Panc1 (cell line): ENCODE measurements around the gene FAT1. TPM values are rescaled to one million over a fixed set of nuclear protein-coding genes. Genes with fewer than 3 reads are reported as not detected.

Source experiments
- ATAC-seq: fragments of 200-7000 bp; cut with Tn5 transposase; 2 replicates; pipeline ENCODE4 v1.9.1; 2020; ENCODE audit warnings: mild to moderate bottlenecking, moderate library complexity
- BruUV-seq: library from RNA; stranded (reverse); fragments of 400-500 nt; replicated peaks from 2 replicates; lab custom pipeline; 2021; lab: Mats Ljungman, UMichigan
- CTCF ChIA-PET: fragments of 300-600 bp; sonication (Branson Sonifier 250); formaldehyde crosslinking; loops from one replicate; lab custom pipeline; 2022; ENCODE audit warnings: antibody characterized with exemption; lab: Charles Lee
- POLR2A ChIA-PET: fragments of 300-600 bp; sonication (Branson Sonifier 250); formaldehyde crosslinking; loops from one replicate; lab custom pipeline; 2022; ENCODE audit warnings: antibody characterized with exemption; lab: Charles Lee
- DNase-seq: peaks from one replicate; pipeline ENCODE4 v3.0.0-alpha.2; 2010; ENCODE audit warnings: low read depth, low spot score
- H3K27ac ChIP-seq: 2 replicates; pipeline ENCODE4 v1.5.1; 2011; ENCODE audit warnings: mild to moderate bottlenecking, low read length, inconsistent platforms
- H3K27me3 ChIP-seq: fragments of 200-500 bp; sonication (Bioruptor generic); 2 replicates; pipeline ENCODE4 v1.6.0; 2014; ENCODE audit warnings: low read length, inconsistent platforms; ENCODE audit not compliant: control insufficient read depth, insufficient read depth
- H3K36me3 ChIP-seq: fragments of 200-500 bp; sonication (Bioruptor generic); 2 replicates; pipeline ENCODE4 v1.5.1; 2014; ENCODE audit warnings: inconsistent platforms, mild to moderate bottlenecking, low read length, moderate library complexity; ENCODE audit not compliant: control insufficient read depth, insufficient read depth
- H3K4me1 ChIP-seq: 2 replicates; pipeline ENCODE4 v1.5.1; 2011; ENCODE audit warnings: inconsistent platforms, mild to moderate bottlenecking, low read length, moderate library complexity; ENCODE audit not compliant: control insufficient read depth, insufficient read depth
- H3K4me3 ChIP-seq, 2 experiments: 2 replicates each; pipeline ENCODE4 v1.5.1; 2011 to 2012; ENCODE audit warnings: low read depth in 2 of 2, low read length in 2 of 2, mild to moderate bottlenecking in 2 of 2, inconsistent platforms in 1 of 2, moderate library complexity in 1 of 2
- H3K9me3 ChIP-seq: fragments of 200-500 bp; sonication (Bioruptor generic); 2 replicates; pipeline ENCODE4 v1.5.1; 2014; ENCODE audit warnings: low read depth, mild to moderate bottlenecking, inconsistent platforms, low read length, moderate library complexity; ENCODE audit not compliant: control insufficient read depth, insufficient read depth
- POLR2AphosphoS5 ChIP-seq: IDR thresholded peaks from 2 replicates; pipeline ENCODE4 v1.6.1; 2012; ENCODE audit warnings: mild to moderate bottlenecking, low read depth, low read length, moderate library complexity
- SIN3A ChIP-seq: IDR thresholded peaks from 2 replicates; pipeline ENCODE4 v1.6.1; 2012; ENCODE audit warnings: low read depth, mild to moderate bottlenecking, low read length, moderate library complexity, borderline replicate concordance; ENCODE audit not compliant: insufficient read depth
- TCF7L2 ChIP-seq: IDR thresholded peaks from 2 replicates; pipeline ENCODE4 v1.6.1; 2011; ENCODE audit warnings: mild to moderate bottlenecking, low read depth, low read length, inconsistent platforms
- in situ Hi-C: cut with HindIII; loops from 2 replicates; pipeline ENCODE4 v1.10.0; 2016; ENCODE audit warnings: low sequenced_read_pairs, low pct_unique_long_range_greater_than_20kb
- intact Hi-C: fragments of 100-400 bp; cut with micrococcal nuclease; formaldehyde crosslinking; loops from one replicate; pipeline ENCODE4 v1.10.0; 2022; ENCODE audit not compliant: unreplicated experiment
- total RNA-seq: library from RNA; stranded (reverse); gene quantifications from one replicate; pipeline ENCODE4 v1.2.1, GENCODE V29; 2021; ENCODE audit not compliant: unreplicated experiment
- TF ChIP-seq, protein P1 (sequence below): fragments of 450-650 bp; IDR thresholded peaks from 2 replicates; pipeline ENCODE4 v1.5.1; 2017; ENCODE audit warnings: mild to moderate bottlenecking
- TF ChIP-seq, protein P2 (sequence below), 2 experiments: IDR thresholded peaks; 2 replicates each; pipeline ENCODE4 v1.6.1; 2011 to 2012; ENCODE audit warnings: low read depth in 2 of 2, control low read depth in 1 of 2, low read length in 1 of 2, mild to moderate bottlenecking in 1 of 2, moderate library complexity in 1 of 2; ENCODE audit not compliant: insufficient read depth in 1 of 2

The FAT1 gene
- total RNA-seq, 1 experiment from 2014 or later: 288 TPM

DNA sequence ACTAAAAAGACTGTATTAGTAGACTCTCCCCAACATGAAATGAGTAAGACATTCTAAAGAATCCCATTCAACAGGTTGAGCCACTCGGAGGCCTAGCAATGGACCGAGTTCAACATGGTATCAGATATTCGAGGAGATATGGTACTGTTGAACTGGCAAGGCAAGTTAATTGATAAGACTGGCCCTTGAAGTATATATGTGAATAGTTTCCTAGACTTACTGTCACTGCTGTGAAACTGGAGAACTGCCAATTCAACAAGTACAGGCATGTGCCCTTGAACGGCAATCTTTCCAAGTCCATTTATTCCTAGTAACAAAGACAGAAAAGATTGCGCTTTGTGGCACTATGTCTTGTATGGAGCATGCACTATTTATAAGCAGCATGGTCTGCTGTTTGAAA is 24.4 kb downstream of the FAT1 start:
- DNase-seq (no peak), ATAC-seq (no peak)
- Histone ChIP-seq H3K27ac (peak overlapping the region; percentile 98), H3K9me3 (no peaks in the 10 kb centered on the region), H3K27me3 (no peaks in the 10 kb centered on the region), H3K4me1 (peaks cover 94% of the 10 kb centered on the region), H3K4me3 (no peak overlapping the region), H3K36me3 (no peaks in the 10 kb centered on the region; the same call in 1 of the 2 replicates)
- no peak for TF ChIP-seq SIN3A
- no peak for TF ChIP-seq POLR2AphosphoS5
- TF ChIP-seq, protein P1, sequence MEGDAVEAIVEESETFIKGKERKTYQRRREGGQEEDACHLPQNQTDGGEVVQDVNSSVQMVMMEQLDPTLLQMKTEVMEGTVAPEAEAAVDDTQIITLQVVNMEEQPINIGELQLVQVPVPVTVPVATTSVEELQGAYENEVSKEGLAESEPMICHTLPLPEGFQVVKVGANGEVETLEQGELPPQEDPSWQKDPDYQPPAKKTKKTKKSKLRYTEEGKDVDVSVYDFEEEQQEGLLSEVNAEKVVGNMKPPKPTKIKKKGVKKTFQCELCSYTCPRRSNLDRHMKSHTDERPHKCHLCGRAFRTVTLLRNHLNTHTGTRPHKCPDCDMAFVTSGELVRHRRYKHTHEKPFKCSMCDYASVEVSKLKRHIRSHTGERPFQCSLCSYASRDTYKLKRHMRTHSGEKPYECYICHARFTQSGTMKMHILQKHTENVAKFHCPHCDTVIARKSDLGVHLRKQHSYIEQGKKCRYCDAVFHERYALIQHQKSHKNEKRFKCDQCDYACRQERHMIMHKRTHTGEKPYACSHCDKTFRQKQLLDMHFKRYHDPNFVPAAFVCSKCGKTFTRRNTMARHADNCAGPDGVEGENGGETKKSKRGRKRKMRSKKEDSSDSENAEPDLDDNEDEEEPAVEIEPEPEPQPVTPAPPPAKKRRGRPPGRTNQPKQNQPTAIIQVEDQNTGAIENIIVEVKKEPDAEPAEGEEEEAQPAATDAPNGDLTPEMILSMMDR: no peak
- TF ChIP-seq TCF7L2: no peak
- TF ChIP-seq, protein P2, sequence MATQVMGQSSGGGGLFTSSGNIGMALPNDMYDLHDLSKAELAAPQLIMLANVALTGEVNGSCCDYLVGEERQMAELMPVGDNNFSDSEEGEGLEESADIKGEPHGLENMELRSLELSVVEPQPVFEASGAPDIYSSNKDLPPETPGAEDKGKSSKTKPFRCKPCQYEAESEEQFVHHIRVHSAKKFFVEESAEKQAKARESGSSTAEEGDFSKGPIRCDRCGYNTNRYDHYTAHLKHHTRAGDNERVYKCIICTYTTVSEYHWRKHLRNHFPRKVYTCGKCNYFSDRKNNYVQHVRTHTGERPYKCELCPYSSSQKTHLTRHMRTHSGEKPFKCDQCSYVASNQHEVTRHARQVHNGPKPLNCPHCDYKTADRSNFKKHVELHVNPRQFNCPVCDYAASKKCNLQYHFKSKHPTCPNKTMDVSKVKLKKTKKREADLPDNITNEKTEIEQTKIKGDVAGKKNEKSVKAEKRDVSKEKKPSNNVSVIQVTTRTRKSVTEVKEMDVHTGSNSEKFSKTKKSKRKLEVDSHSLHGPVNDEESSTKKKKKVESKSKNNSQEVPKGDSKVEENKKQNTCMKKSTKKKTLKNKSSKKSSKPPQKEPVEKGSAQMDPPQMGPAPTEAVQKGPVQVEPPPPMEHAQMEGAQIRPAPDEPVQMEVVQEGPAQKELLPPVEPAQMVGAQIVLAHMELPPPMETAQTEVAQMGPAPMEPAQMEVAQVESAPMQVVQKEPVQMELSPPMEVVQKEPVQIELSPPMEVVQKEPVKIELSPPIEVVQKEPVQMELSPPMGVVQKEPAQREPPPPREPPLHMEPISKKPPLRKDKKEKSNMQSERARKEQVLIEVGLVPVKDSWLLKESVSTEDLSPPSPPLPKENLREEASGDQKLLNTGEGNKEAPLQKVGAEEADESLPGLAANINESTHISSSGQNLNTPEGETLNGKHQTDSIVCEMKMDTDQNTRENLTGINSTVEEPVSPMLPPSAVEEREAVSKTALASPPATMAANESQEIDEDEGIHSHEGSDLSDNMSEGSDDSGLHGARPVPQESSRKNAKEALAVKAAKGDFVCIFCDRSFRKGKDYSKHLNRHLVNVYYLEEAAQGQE (IDR thresholded peaks at IDR 0.05; ENCODE audit: insufficient read depth in 1 of 2, low read depth in 2 of 2, low read length in 1 of 2): no peak
- intact Hi-C loops (no loop called here), in situ Hi-C loops (no loop called here)
- POLR2A ChIA-PET: interaction anchor here (0.7 kb wide), 1 partner anchor 201 kb away, joined by 13 read pairs; no protein-coding TSS in a partner anchor
- no TSS peak for BruUV-seq
- CTCF ChIA-PET: no interaction called here

DNA sequence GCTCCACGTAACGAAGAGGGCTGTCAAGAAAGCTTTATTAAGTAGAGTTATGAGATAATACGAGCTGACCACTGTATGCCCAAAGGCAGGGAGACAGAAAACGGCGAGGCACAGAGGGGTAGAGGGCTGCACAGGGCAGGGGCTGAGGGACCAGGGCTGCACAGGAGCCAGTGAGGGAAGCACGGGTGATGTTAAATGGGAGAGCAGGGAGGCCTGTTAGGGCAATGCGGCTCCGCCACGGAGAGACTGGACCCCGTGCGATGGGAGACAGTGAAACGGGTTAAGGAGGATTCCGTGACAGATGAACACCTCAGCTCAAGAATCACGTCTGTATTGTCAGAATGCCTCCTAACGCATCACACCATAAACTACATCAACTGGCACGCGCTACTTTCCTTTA is 25.1 kb downstream of the FAT1 start:
- DNase-seq: no peak
- Histone ChIP-seq H3K36me3 (no peaks in the 10 kb centered on the region; the same call in 1 of the 2 replicates), H3K9me3 (no peaks in the 10 kb centered on the region), H3K4me1 (peaks cover 94% of the 10 kb centered on the region), H3K27me3 (no peaks in the 10 kb centered on the region), H3K27ac (peak overlapping the region; percentile 98), H3K4me3 (no peak overlapping the region)
- ATAC-seq: 0 out of 2 replicates have a peak, but pooled peaks have one; percentile 12
- no TSS peak for BruUV-seq
- POLR2A ChIA-PET: no interaction called here
- intact Hi-C loops (no loop called here), in situ Hi-C loops (no loop called here)
- TF ChIP-seq, protein P2 (IDR thresholded peaks at IDR 0.05; ENCODE audit: insufficient read depth in 1 of 2, low read depth in 2 of 2, low read length in 1 of 2): no peak
- TF ChIP-seq SIN3A: no peak
- TF ChIP-seq TCF7L2: no peak
- TF ChIP-seq POLR2AphosphoS5: no peak
- TF ChIP-seq, protein P1: no peak
- CTCF ChIA-PET: no interaction called here
